Measurements from ENCODE around the gene SYNGR1.
"Not testable (repeated sequence)": the region's sequence is repeated elsewhere in the genome, so short reads cannot be mapped to it uniquely, and the experiment has no call there.

The SYNGR1 gene

DNA sequence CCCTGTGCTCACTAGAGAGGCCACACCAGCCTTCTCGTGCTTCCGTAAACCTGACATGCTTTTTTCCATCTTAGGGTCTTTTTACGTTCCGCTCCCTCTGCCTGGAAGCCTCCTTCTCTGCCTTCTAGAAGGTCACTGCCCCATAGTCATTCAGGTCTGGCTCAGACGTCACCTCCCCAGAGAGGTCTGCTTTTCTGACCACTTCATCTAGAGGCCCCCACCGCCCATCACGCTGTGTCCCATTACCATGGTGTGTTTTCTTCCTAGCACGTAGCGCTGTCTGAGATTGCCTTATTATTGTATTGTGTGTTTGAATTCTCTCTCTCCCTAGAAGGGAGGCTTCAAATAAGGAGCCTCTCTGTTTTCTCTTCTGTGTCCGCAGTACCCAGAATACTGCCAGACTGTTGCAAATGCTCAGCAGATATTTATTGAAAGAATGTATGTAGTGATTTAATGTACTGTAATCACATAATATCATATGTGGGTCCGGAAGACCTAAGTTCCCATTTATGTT is 59.8 kb downstream of the SYNGR1 start:
- no peak for DNase-seq

DNA sequence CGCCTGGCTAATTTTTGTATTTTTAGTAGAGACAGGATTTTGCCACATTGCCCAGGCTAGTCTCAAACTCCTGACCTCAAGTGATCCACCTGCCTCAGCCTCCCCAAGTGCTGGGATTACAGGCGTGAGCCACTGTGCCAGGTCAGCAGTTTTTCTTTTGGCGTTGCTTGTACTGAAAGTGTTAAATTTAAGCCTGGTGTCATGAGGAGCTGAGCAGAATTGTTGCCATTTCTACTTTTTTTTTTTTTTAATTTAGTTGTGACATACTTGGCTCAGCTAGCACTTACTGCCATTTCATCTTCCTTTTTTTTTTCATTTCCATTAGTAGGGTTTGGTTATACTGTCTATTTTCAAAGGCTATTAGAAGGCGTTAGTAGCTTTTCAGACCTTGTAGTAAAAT is 60.5 kb downstream of the SYNGR1 start:
- DNase-seq = no peak

DNA sequence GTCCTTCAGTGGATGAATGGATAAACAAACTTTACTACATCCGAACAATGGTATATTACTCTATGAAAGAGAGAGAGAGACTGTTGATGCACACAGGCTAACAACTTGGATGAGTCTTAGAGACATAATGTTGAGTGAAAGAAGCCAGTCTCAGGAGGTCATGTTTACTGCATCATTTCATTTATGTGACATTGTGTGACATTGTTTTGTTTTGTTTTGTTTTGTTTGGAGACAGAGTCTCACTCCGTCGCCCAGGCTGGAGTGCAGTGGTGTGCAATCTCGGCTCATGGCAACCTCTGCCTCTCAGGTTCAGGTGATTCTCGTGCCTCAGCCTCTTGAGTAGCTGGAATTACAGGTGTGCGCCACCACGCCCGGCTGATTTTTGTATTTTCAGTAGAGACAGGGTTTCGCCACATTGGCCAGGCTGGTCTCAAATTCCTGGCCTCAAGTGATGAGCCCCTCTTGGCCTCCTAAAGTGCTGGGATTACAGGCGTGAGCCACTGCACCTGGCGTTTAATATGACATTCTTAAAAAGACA is 62.1 kb downstream of the SYNGR1 start:
- DNase-seq = not testable (repeated sequence)

DNA sequence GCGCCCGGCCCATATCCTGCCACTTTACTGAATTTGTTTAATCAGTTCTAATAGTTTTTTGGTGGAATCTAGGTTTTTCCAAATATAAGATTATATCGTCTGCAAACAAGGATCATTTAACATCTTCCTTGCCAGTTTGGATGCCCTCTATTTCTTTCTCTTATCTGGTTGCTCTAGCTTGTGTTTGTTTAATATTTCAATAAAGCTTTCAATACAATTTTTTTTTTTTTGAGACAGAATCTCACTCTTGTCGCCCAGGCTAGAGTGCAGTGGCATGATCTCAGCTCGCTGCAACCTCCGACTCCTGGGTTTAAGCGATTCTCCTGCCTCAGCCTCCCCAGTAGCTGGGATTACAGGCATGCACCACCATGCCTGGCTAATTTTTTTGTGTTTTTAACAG is 63.4 kb downstream of the SYNGR1 start:
- not testable (repeated sequence) for DNase-seq

DNA sequence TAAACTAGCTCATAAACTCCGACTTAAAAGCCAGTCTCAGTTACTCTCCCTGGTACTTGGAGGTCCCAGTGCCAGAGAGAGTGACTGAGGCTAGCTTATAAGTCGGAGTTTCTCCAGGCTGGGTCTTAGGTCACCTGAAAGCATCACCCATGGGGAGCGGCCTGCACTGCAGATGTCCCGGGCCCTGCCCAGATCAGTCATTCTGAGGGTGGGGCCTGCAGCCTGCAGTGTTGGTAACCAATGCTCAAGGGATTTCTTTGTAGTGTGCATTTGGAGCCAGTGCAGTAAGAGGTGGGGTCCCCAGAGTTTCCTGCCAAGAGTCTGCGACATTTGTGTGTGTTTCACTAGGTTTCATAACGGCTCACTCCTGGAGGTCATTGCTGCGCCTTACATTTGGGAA is 64.6 kb downstream of the SYNGR1 start:
- no peak for DNase-seq

DNA sequence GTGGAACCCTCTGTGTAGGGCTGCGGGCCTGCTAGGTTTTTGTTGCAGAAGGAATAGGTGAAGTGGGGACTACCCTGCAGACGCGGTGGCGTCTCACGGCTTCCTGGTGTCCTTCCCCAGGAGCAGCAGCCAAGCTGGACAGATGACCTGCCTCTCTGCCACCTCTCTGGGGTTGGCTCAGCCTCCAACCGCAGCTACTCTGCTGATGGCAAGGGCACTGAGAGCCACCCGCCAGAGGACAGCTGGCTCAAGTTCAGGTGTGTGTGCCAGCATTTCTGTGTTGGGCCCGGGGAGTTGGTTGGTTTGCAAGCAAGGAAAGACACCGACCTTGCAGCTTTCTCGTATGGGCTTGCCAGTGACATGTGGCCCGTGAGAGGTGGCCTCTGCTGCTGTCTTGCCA is 65.1 kb downstream of the SYNGR1 start:
- no peak for DNase-seq

DNA sequence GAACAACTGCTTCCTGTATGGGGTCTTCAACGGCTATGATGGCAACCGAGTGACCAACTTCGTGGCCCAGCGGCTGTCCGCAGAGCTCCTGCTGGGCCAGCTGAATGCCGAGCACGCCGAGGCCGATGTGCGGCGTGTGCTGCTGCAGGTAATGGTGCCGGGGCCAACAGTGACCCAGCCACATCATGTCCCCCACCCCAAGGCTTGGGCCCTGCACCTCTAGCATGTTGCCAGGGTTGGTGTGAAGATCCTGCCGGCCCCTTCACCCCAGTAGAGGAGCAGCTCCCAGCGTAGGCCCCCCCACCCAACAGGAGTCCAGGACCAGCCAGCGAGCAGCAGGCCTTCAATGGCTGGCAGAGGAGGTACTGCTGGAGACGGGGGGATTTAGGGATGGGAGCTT is 65.7 kb downstream of the SYNGR1 start:
- DNase-seq = no peak

DNA sequence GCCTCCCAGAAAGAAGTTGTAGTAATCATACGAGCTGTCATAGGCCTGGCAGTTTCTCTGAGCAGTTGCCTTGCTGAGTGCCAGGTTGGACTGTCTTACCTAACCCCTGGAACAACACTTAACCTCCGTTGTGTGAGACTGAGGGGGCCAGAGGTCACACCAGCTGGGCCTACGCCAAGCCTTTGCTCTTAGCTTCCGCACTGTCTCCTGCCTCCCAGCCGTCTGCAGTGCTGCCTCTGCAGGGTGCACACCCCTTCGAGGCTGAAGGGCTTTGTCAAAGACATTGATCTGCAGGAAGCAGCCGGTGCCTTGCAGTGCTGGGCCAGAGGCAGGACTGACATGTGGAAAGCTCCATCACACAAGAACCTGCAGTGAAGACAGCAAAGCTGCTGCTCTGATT is 66.5 kb downstream of the SYNGR1 start:
- DNase-seq = no peak

DNA sequence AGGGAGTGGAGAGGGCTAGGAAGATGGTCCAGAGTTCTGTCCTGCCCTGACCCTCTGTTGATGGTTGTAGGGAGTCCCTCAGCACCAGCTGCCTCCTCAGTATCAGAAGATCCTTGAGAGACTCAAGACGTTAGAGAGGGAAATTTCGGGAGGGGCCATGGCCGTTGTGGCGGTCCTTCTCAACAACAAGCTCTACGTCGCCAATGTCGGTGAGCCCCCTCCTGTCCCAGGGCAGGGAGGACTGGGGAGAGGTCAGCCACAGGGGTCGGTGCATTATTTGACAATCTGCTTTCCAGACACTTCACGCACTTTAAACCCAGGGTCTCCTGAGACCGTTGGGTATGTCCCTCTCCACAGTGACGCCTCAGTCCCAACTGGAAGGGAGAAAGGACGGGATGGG is 67.8 kb downstream of the SYNGR1 start:
- no peak for DNase-seq

DNA sequence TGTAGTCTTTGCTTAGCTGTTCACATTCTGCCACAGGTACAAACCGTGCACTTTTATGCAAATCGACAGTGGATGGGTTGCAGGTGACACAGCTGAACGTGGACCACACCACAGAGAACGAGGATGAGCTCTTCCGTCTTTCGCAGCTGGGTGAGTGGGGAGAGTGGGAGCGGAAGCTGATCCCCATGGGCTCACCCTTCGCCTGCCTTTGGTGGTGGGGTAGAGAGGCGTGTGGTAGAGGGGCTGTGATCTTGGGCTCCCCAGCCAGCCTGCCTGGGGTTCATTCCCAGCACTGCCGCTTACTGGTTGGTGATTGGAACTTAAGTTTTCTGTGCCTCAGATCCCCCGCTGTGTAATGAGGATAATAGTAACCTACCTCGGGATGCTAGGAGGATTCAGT is 68.9 kb downstream of the SYNGR1 start:
- DNase-seq = no peak

DNA sequence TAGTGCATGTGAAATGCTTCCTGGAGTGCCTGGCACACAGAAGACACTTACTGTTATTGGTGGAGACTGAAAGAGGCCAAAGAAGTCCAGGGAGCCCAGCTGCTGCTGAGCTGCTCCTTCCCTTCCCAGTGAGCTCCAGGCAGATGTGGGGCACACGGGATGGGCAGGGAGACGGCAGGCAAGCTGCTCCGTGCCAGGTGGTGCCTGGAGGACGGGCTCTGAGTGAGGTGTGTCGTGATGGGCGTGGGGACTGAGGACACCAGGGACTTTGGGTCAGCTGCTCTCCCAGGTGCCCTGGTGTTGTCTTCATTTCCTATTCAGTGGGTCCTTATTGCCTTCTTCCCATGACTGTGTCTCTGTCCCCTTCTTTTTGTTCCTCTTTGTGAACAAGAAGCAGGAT is 69.3 kb downstream of the SYNGR1 start:
- no peak for DNase-seq

DNA sequence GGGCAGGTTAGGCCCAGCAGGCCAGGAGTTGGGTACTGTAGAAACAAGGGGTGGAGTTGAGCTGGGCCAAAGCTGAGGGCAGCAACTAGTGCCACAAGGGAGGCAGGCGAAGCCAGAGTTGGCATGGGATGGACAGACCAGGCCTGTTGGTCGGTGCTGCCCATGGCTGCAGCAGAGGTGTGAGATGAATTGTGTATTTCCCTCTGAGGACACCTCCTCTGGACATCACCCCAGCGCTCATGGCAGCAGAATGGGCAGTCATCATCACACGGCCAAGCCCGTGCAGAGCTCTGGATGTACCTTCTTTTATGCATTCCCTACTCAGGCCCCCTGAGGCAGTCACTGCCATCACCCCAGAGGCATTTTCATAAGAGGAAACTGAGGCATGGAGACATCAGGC is 70.1 kb downstream of the SYNGR1 start:
- no peak for DNase-seq

DNA sequence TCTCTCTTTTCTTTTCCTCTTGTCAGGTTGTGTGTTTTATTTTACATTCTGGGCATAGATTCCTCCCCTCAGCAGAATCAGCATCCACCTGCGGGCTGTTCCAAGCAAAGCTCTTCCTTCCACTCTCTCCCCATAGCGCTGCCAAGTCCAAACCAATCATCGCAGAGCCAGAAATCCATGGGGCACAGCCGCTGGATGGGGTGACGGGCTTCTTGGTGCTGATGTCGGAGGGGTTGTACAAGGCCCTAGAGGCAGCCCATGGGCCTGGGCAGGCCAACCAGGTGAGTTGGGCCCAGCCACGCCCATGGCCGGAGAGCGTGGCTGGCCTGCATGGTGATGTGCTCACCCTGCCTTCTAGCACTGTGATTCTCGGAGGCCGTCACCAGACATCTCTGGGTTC is 71.9 kb downstream of the SYNGR1 start:
- DNase-seq = no peak

DNA sequence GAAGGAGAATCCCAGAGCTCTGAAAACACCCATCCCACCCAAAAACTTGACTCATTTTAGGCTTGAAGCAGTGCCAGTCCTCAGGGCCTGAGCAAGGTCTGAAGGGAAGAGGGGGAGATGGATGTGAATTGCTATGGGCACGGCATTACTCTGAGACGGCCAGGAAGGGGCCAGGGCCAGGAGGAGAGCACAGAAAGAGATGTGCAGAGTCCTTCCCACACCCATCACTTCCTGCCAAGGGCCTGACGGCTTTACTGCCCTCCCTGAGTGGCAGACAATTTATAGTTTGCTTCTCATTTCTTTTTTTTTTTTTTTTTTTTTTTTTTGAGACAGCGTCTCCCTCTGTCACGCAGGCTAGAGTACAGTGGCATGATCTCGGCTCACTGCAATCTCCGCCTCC is 72.3 kb downstream of the SYNGR1 start:
- no peak for DNase-seq

DNA sequence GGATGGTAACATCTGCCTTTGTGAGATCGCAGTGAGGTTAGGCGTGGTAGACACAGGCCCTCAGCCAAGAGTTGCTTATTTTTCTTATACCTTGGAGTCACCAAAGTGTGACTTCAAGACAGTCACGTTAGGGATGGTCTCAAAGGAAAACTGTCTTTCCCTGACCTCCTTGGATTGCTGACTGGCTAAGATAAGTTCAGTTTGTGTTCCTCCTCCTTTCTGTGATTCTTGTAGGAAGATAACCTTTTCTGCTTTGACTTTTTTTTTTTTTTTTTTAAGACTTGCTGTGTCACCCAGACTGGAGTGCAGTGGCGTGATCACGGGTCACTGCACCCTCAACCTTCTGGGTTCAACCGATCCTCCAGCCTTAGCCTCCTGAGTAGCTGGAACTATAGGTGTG is 72.9 kb downstream of the SYNGR1 start:
- DNase-seq = no peak

DNA sequence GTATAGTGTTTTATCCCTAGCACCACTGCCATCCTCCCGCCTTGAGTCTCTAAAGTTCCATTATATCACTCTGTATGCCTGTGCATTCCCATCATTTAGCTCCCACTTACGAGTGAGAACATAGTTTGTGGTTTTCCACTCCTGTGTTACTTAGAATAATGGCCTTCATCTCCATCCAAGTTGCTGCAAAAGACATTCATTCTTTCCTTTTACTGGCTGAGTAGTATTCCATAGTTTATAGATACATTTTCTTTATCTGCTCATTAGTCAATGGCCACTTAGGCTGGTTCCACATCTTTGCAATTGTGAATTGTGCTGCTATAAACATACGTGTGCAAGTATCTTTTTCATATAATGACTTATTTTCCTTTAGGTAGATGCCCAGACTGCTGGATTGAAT is 74.2 kb downstream of the SYNGR1 start:
- no peak for DNase-seq

DNA sequence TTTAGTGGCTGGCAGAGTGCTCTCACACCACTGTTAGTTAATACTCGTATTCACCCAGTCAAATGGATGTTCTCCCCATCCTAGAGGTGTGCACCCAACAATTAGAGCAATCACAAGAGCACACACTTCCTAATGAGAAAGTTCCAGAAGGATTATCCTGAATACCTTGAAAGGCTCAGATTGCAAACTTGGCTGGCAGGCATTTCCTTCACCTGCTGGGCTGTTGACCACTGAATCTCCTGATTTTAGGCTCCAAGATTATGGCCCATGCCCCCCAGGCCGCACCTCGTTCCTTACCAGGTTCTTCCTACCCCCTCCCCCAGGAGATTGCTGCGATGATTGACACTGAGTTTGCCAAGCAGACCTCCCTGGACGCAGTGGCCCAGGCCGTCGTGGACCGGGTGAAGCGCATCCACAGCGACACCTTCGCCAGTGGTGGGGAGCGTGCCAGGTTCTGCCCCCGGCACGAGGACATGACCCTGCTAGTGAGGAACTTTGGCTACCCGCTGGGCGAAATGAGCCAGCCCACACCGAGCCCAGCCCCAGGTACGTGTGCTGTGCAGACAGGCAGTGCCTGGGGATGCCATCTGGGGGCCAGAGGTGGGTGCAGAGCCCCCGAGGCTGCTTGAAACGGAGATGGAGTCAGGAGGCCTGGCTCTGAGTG is 76.7 kb downstream of the SYNGR1 start:
- DNase-seq = no peak

DNA sequence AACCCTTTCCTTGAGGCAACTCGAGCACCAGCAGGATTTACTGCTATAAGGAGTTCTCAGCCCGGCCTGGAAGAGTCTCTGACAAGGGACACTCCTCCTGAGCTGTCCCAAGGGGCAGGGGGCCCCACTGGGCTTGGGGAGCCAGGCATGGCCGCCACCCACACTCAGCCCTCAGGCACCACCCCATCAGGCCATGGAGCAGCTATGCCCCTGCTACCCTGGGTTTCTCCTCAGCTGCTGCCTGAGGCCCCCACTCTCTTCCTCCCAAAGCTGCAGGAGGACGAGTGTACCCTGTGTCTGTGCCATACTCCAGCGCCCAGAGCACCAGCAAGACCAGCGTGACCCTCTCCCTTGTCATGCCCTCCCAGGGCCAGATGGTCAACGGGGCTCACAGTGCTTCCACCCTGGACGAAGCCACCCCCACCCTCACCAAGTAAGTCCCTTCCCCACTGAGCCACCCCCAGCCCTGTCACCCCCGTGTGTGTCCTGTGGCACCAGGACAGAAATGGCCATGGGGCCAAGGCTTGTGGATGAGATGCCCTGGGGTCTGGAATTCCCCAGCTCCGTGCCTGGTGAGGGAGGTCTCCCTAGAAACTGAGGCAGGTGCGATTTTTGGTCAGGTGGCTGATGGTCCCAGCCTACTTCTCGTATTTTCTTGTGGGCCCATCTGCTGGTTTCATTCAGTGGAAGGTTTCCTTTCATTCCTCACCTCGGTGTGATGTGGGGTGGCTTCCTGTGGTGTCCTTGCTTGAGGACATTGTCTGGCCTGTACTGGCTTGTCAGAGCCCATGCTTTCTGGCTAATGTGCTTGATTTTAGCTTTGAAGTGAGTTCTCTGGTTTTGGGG is 78.2 kb downstream of the SYNGR1 start:
- DNase-seq = no peak

DNA sequence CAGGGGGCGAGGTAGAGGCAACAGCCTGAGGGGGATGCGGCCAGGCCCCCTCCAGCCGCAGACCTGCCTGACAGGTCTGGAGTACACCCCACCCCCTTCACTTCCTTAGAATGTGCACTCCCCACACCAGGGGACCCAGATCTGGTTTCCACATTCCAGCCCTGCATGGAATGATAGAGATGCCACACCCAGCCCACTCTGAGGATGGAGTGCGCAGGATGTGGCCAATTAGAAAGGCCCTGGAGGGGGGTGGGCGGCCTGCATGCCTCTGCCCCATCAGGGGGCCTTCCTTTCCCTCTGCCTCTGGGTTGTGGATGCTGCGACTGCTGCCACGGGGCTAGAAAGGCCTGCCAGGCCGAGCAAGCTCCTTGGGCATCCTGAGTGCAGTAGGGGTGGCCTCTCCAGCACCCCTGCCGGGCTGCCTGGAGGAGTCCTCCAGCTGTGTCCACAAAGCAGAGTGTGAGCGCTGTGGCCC is 78.8 kb downstream of the SYNGR1 start:
- DNase-seq = no peak

DNA sequence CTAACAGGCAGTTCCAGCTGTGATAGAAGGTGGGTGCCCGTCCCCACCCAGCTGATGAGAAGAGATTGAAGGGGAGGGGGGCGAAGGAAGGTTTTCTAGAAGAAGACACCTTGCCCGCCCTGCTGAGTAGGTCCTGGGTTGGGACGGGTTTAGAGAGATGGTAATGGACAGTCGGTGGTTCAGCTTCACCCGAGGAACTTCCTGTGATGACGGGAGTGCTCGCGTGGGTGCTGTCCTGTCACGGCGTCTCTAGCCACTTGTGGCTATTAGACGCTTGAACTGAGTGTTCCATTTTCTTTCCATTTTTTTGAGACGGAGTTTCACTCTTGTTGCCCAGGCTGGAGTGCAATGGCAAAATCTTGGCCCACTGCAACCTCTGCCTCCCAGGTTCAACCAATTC is 79.4 kb downstream of the SYNGR1 start:
- no peak for DNase-seq

DNA sequence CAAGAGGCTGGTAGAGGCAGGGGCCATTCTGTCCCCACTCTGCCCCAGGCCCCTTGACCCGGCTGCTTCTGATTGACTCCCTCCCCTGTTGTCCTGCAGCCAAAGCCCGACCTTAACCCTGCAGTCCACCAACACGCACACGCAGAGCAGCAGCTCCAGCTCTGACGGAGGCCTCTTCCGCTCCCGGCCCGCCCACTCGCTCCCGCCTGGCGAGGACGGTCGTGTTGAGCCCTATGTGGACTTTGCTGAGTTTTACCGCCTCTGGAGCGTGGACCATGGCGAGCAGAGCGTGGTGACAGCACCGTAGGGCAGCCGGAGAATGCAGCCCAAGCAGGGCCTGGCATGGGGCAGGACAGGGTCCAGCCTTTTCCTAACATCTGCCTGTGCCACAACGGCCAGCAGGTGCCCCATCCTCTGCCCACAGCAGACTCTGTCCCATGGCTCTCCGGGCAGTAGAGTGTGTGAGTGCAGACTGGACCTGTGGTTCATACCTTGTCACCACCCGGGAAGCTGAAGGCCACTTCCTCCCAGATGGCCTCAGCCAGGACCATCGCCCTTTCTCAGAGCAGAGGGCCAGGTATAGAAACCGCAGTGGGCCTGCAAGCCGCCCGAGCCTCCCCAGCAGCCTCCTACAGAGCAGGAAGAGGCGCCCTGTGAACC is 80.3 kb downstream of the SYNGR1 start:
- DNase-seq = no peak

DNA sequence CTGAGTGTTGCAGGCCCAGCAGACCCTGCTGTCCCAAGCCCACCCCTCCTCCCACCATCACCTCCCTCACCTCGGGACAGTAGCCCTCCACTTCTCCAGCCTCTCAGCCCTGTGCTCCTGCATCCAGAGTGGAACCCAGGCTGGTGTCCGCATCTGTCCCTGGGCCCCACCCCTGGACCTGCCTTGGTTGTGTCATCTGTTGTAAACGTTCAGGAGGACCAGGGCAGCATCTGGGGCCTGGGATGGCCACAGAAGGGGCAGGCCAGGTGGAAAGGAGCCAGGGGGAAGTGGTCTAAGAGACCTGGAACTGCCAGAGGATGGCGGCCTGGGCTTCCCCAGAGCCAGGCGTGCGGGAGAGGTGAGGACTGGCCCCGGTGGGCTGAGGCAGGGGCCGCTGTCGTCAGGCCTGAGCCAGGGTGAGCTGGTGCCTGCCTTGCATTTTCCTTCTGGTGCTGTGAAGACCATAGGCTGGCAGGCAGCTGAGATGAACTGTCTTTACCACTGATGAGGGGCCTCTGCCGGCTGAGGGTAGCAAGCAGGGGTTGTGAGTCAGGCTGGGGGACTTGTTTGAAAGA is 80.9 kb downstream of the SYNGR1 start:
- no peak for DNase-seq

DNA sequence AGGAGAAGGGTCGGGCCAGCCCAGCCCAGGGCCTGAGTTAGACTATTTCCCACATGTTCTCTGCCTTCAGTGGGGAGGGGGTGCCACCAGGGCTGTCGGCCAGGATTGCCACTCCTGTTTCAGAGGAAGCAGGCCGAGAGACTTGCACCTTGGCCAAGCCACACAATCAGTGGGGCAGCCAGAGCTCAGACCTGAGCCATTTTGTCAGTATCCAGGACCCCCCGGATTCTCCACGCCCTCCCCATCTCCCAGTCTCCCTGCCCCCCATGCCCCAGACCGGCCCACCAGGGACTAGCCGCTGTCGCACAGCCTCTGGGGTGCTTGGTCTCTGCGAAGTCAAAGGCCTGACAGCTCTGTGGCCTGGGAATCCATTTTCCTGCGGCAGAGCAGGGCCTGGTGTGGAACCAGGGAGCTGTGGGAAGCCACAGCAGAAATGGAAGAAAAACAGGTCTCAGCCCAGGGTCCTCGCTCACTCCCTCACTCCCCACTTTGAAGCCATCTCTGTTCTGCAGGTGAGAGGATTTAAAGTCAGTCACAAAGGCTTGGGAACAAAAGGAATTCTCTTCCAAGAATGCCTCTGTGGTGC is 81.5 kb downstream of the SYNGR1 start:
- DNase-seq = no peak
